BJ (cell line): ENCODE results near the gene QRSL1. TPM values are rescaled to one million over a fixed set of nuclear protein-coding genes. Genes with fewer than 3 reads are reported as not detected.

Source experiments
- CTCF ChIA-PET: fragments of 350-600 bp; formaldehyde crosslinking; extraction: SDS; loops from one replicate; lab custom pipeline; 2021; ENCODE audit warnings: antibody characterized with exemption, inconsistent platforms; lab: Yijun Ruan, JAX
- POLR2A ChIA-PET: fragments of 300-600 bp; sonication (Branson Sonifier 250); formaldehyde crosslinking; extraction: SDS; loops from one replicate; lab custom pipeline; 2021; ENCODE audit warnings: antibody characterized with exemption; lab: Charles Lee
- DNase-seq: peaks from one replicate; pipeline ENCODE4 v3.0.0-alpha.2; 2011; ENCODE audit warnings: low read depth
- H3K27me3 ChIP-seq: 2 replicates; pipeline ENCODE4 v1.6.0; 2011; ENCODE audit warnings: low read length; ENCODE audit not compliant: control insufficient read depth, insufficient read depth
- H3K36me3 ChIP-seq: 2 replicates; pipeline ENCODE4 v1.5.1; 2011; ENCODE audit warnings: low read length; ENCODE audit not compliant: control insufficient read depth, insufficient read depth
- H3K4me3 ChIP-seq: 2 replicates; pipeline ENCODE4 v1.5.1; 2011; ENCODE audit warnings: low read depth, mild to moderate bottlenecking, control low read depth, low read length
- CTCF ChIP-seq: IDR thresholded peaks from 2 replicates; pipeline ENCODE4 v1.5.1; 2011; ENCODE audit warnings: low read depth, mild to moderate bottlenecking, control low read depth, inconsistent platforms, low read length, moderate library complexity; ENCODE audit not compliant: insufficient read depth
- polyA plus RNA-seq: library from polyadenylated mRNA; depleted of rRNA; stranded (reverse); fragments of >200 nt; gene quantifications from 2 replicates; pipeline ENCODE4 v1.2.3, GENCODE V29; 2011

QRSL1 gene
- polyA plus RNA-seq, 1 experiment: 7.5 TPM

DNA sequence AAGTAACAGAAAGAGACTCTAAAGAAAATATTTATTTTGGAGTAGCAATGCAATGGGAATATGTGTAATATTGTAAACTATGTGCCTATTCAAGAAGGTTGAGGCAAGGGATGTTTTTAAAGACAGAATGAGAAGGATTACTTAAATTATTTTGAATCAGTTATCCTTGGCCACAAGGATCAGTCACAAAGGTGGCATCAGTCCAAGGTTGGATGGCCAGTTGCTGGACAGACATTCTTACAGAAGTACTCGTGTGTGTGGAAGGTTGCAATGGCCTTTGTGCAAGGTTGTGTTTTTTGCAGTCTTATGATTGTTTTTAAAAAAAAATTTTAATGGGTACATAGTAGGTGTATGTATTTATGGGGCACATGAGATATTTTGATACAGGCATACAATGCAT lies 2.0 kb downstream of the QRSL1 start:
- no peak for DNase-seq
- ChIA-PET POLR2A (no interaction called here), CTCF (no interaction called here)
- no peak overlapping the region for H3K4me3 ChIP-seq
- no peaks in the 10 kb centered on the region for H3K36me3 ChIP-seq
- no peak for TF ChIP-seq CTCF
- H3K27me3 ChIP-seq: no peaks in the 10 kb centered on the region

DNA sequence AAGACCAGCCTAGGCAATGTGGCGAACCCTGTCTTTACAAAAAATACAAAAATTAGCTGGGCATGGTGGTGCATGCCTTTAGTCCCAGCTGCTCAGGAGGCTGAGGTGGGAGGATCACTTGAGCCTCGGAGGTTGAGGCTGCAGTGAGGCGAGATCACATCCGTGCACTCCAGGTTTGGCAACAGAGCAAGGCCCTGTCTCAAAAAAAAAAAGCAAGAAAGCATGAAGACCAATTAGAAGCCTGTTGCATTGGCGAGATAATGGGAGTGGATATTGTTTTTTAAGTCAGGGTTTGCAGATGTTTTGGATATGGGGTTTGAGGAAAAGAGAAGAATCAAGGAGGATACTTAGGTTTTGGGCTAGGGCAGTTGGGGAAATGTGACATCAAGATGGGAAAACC lies 5.2 kb downstream of the QRSL1 start:
- no peaks in the 10 kb centered on the region for H3K36me3 ChIP-seq
- ChIA-PET POLR2A (no interaction called here), CTCF (interaction anchor here (1.3 kb wide), 1 partner anchor 345 kb away, joined by 3 read pairs; no protein-coding TSS in a partner anchor)
- no peak for TF ChIP-seq CTCF
- no peaks in the 10 kb centered on the region for H3K27me3 ChIP-seq
- H3K4me3 ChIP-seq: no peak overlapping the region
- DNase-seq: no peak

DNA sequence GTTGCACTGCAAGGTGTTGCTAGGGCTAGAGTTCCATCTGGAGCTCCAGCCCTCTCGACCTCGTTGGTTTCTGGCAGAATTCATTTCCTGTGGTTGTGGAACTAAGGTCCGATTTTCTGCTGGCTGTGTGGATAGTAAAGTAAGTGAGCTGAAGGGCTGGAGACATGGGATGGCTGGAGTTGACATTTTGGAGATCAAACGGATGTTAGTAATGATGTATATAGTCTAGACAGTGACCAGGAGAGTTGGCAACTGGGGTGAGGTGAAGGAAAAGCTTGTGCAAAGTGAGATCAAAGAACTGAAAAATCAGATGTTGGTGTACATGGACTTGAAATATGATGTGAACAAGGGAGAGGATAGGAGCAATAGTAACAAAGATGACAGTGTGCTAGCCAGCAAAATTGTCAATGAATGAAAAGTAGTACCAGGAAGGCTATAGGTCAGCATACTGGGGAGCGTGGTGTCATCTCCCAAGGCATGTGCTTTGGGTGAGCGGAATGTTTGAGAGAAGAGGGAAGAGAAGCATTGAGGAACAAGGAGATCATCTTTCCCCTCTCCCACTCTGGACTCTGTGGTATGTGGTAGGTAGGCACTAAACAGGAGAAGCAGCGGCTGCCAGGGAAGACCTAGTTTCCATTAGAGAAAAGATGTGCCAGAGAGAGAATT lies 7.8 kb downstream of the QRSL1 start:
- no peaks in the 10 kb centered on the region for H3K36me3 ChIP-seq
- CTCF ChIA-PET: no interaction called here
- DNase-seq: no peak
- no peak overlapping the region for H3K4me3 ChIP-seq
- no peak for TF ChIP-seq CTCF
- POLR2A ChIA-PET: no interaction called here
- H3K27me3 ChIP-seq: no peaks in the 10 kb centered on the region

GRCh38 chr6:106637717-106638341 lies 8.5 kb downstream of the QRSL1 start:
- CTCF ChIA-PET: no interaction called here
- DNase-seq: no peak

More at GRCh38 chr6:106637717-106638341, 8.5 kb downstream of the QRSL1 start:
- Histone ChIP-seq H3K27me3 (no peaks in the 10 kb centered on the region), H3K36me3 (no peaks in the 10 kb centered on the region), H3K4me3 (no peak overlapping the region)
- POLR2A ChIA-PET: no interaction called here
- no peak for TF ChIP-seq CTCF
